EH (cell line): ENCODE data around the gene OGDH.
A peak's percentile ranks its signal among the peaks of the same experiment; 100 is the strongest.

Experiments used
- DNase-seq: peaks from one replicate; pipeline ENCODE4 v3.0.0-alpha.2; 2015; ENCODE audit warnings: low read depth

The OGDH gene

GRCh38 chr7:44618753-44619152, 12.3 kb downstream of the OGDH start:
- DNase-seq = no peak

DNA sequence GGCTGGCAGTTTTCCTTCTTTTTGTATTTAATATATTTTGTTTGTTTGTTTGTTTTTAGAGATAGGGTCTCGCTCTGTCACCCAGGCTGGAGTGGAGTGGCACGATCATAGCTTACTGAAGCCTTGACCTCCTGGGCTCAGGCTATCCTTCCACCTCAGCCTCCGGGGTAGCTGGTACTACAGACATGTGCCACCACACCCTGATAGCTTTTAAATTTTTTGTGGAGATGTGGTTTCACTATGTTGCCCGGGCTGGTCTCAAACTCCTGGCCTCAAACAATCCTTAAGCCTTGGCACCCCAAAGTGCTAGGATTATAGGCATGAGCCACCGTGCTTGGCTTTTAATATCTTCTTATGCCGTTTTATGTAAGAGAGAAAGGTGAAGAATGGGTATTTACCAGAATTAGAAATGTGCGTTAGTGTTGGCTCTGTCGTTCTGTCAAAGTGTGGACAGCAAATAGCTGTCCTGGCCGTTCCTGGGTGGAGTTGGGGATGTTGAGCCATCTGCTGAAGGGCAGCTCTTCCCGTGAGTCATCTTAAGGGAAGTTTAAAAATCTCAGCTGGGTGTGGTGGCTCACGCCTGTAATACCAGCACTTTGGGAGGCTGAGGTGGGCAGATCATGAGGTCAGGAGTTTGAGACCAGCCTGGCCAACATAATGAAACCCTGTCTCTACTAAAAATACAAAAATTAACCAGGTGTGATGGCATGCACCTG, 14.8 kb downstream of the OGDH start:
- peak; percentile 62 for DNase-seq

- DNase-seq = no peak
Observed at GRCh38 chr7:44621750-44622103, 15.3 kb downstream of the OGDH start.

- peak; percentile 19 for DNase-seq
Observed at GRCh38 chr7:44622342-44623151, 16.1 kb downstream of the OGDH start.

GRCh38 chr7:44624318-44624717, 17.9 kb downstream of the OGDH start:
- no peak for DNase-seq

DNA sequence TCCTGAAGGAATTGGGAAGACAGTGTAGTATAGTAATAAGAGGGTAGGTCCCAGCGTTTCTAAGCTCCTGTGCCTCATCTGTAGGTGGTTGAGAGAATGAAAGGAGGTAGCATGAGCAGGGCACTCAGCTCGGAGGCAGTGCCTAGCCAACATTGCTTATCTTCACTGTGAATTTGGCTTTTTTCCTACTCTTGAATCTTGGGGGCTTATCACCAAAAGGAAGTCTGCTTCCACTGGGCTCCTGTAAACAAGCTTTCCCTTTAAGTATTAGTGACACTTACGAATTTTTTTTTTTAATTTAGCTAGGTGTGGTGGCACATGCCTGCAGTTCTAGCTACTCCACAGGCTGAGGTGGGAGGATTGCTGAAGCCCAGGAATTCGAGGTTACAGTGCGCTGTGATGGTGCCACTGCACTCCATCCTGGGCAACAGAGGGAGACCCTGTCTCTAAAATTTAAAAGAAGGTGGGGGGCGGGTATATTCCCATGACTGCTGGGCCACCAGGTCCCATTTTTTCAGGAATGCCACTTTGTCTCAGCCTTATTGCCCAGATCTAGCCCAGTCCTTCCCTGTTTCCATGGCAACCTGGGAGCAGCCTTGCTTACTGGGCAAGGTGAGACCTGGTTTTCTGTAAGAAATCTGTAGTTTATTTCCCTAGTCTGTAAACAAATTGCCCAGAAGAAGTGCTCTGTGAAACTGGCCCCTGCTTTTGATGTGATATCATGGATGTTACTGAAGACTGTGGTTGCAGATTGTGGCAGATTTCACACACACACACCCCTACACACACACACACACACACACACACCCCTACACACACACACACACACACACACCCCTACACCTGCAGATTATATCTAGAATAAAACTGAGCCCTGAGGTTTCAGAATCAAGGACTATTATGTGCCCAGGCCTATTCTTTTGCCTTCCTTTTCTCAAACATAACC, 19.4 kb downstream of the OGDH start:
- no peak for DNase-seq

- no peak for DNase-seq
Observed at GRCh38 chr7:44626620-44627019, 20.2 kb downstream of the OGDH start.

- no peak for DNase-seq
Observed at GRCh38 chr7:44629829-44630522, 23.5 kb downstream of the OGDH start.

GRCh38 chr7:44630792-44631457, 24.5 kb downstream of the OGDH start:
- no peak for DNase-seq

DNA sequence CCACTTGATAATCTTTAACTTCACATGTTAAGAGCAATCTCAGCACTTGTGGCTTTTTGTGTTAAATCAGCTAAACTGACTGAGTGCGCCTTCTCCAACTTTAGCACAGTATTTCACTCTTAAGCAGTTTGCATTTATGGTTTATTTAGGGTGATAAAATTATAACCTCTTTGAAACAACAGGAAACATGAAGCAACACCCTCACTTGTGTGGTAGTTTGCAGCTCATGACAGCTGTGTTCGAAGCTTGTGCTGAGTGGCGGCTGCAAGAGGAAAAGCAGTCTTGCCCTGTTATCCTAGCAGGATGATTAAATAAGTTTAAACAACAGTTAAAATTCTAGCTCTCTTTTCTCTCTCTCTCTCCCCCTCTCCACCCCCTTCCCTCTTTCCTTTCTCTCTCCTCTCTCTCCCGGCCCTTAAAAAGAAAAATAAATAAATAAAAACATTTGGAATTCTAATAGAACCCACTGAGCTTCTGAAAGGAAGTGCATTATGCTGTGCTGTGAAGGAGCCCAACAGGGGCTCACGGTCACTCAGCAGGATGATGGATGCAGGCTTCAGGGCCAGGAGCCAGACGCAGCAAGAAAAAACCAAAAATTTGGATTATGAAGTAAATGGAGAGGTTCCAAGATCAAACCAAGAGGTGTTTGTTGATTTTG, 25.2 kb downstream of the OGDH start:
- DNase-seq = no peak

DNA sequence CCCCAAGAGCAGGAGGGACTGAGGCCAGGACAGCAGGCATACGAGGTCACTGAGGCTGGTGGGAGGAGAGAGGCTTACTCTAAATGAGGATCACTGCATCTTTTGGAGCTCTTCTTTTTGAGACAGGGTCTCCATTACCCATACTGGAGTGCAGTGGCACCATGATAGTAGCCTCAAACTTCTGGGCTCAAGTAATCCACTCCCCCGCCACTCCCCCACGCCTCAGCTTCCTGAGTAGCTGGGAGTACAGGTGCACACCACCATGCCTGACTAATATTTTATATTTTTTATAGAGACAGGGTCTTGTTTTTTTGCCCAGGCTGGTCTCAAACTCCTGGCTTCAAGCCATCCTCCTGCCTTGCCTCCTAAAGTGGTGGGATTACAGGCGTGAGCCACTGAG, 25.8 kb downstream of the OGDH start:
- DNase-seq = no peak

DNA sequence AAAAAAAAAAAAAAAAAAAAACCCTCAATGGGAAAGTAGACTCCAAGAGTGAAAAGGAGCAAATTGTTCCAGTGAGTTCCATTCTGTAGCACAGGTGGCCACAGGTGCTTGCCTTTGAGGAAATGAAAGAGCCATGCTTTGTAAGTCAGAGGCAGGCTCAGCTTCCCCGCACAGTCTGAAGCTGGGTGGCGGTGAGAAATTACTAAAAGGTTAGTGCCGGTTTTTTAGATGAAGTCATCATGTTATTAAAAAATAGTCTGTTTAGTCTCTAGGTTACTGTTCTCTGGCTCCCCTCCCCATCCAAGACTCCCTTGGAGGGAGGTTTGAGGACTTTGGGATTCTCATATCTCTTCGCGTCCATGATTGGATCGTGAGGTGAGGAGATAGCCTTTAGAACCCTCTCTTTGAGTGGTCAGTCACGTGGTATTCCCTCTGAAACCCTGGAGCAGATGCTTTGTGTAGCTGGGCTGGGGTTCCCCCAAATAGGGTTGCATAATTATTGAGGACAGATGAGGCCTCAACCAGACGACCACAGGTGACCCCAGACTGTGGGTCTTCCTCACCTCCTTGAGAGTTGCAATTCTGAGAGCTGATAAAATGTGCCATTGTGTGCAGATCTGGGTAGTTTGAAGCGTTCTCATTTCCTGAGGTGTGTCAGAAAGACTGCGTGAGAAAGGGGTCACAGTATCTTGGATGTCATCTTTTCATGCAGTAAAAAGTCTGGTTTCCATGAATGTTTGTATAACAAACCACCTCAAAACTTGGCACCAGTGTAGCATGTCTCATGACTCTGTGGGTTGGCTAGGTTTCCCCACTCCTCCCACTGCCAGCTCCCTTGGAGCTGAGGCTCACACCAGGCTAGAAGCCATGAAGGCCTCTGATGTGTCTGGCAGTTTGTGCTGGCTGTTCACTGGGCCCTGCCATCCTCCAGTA, 27.1 kb downstream of the OGDH start:
- DNase-seq = peak; percentile 95

DNA sequence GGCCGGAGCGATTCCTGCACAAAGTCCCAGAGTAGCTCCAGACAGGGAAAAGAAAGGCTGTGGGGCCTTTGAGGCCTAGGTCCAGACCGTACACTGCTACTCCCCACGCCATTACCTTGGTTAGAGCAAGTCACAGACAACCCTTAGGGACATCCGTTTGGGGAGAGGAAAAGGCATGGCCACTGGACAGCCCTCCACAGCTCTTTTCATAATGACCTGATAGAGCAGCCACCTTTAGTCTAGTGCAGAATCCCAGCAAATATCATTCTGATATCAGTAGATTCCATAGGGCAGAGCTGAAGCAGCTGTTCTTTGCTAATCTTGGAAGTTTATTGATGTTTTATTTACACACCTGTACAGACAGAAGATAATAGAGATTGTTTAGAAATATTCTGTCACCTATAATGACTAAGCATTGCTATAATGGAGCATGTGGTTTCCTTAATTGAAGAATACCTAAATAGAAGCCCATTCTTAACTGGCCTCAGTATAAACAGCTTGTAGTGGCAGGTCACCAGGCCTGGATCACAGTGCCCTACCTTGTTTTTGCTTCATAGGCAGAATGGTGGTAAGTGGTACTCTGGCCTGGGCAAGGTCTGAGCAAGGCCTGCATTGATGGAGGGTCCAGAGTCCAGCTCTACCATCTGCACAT, 27.9 kb downstream of the OGDH start:
- DNase-seq = no peak

DNA sequence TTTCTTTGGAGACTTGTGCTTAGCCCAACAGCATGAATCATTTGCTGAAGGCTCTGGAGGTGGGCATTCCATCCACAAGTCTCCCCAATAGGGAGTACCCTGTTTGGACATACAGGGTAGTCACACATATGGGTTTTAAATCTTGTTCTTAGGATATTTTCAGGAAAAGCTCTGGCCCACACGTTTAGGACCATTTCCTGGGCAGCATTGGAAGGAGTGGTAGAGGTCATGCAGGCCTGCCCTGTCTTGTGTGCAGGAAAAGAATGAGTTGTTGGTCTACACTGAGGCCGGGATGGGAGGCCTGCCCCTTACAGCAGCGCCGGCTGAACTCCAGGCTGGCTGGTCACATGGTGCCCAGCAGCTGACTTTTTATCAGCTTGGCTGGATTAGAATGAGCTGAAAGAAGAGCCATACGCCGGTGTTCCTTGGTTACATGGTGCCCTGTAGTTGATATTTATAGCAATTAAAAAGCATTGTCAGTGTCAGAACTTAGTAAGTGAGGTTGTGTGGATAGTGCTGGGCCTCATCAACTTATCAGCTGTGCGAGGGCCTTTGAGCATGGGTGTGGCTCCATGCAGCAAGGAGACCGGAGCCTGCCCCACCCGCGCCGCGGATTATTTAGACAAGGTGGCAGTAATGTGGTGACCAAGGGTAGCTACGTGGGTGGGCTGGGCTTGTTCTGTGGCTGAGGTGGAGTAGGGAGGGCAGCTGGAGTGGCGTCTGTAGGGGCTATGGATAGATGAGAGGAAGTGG, 28.6 kb downstream of the OGDH start:
- no peak for DNase-seq

GRCh38 chr7:44636041-44636584, 29.7 kb downstream of the OGDH start:
- no peak for DNase-seq

DNA sequence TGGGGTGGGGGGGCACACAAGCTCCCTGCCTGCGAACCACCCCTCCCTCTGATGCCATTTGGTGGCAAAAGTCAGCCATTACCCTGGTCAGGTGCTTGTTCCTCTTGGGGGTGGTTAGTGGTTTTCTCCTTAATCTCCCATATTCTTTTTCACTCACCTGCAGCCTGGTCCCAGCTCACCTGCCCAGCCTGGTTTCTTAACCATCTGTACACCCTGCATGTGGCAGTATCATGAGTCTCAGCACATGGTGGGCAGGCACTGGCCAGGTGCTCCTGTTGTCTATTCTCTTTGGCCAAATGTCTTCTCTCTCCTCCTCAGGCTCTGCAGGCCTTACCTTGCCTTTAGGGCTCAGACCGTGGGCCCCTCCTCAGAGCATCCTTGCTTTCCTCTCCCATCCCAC, 30.5 kb downstream of the OGDH start:
- DNase-seq = no peak

GRCh38 chr7:44637788-44638594, 31.6 kb downstream of the OGDH start:
- peak; percentile 91 for DNase-seq
